ENCODE measurements around the gene FAF1.
A peak's percentile ranks its signal among the peaks of the same experiment; 100 is the strongest.
"Not testable (repeated sequence)": the region's sequence is repeated elsewhere in the genome, so short reads cannot be mapped to it uniquely, and the experiment has no call there.

The FAF1 gene

GRCh38 chr1:50952566-50952965 is 7.5 kb downstream of the FAF1 start:
- DNase-seq = not testable (repeated sequence)

- no peak for DNase-seq
Observed at GRCh38 chr1:50950396-50950795, 9.7 kb downstream of the FAF1 start.

- no peak for DNase-seq
Observed at GRCh38 chr1:50949286-50949982, 10.6 kb downstream of the FAF1 start.

DNA sequence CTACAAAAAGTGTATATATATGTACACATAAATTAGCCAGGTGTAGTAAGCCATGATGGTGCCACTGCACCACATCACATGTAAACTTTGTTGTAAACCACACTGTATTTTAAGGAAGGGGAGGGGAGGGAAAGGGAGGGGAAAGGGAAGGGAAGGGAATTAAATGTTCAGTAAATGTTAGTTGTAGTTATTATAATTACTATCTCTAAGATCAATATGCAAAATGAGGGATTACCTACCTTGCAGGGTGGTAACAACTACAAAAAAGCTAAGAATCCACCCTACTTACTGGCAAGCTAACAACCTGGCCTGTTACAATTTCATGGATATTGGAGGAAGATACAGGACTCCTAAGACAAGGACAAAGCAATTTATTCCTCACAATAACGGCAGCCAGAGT is 17.7 kb downstream of the FAF1 start:
- no peak for DNase-seq

DNA sequence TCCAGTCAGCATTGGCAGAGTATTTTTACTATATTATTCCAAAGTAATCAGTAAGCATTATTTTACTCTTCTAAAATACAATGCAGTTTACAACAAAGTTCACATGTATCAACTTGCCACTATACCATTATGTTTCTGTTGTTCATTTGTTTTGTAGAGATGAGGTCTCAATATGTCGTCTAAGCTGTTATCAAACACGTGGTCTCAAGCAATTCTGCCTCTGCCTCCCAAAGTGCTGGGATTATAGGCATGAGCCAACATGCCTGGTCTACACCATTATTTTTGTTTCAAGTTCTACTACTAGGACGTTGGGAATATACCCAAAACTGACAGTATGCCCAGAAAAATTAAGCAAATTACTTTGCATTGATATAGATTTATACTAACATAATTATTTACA is 19.8 kb downstream of the FAF1 start:
- DNase-seq = no peak

- DNase-seq = no peak
Observed at GRCh38 chr1:50936321-50936720, 23.7 kb downstream of the FAF1 start.

GRCh38 chr1:50935276-50935675 is 24.8 kb downstream of the FAF1 start:
- not testable (repeated sequence) for DNase-seq

GRCh38 chr1:50934838-50935237 is 25.2 kb downstream of the FAF1 start:
- no peak for DNase-seq

- DNase-seq = not testable (repeated sequence)
Observed at GRCh38 chr1:50933770-50934169, 26.3 kb downstream of the FAF1 start.

GRCh38 chr1:50932043-50932442 is 28.0 kb downstream of the FAF1 start:
- not testable (repeated sequence) for DNase-seq

- DNase-seq = peak in 1 of 2 donors; percentile 26
Observed at GRCh38 chr1:50930965-50931737, 28.9 kb downstream of the FAF1 start.

DNA sequence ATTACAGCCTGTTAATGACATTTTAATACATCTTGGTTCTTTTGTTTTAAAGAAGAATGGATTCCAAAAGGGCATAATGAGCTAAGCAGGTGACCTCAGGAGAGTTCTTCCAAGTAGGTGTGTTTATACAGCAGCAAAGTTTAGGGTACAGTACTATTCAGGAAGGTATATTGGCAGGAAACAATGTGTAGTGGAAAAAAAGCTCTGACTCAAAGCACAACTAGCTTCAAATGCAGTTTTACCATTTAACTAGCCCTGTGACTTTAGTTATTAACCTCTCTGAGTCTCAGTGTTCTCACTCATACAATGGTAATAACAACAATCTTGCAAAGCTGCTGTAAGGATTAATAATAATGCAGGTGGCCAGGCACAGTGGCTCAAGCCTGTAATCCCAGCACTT is 29.9 kb downstream of the FAF1 start:
- no peak for DNase-seq

GRCh38 chr1:50929376-50929958 is 30.6 kb downstream of the FAF1 start:
- no peak for DNase-seq

DNA sequence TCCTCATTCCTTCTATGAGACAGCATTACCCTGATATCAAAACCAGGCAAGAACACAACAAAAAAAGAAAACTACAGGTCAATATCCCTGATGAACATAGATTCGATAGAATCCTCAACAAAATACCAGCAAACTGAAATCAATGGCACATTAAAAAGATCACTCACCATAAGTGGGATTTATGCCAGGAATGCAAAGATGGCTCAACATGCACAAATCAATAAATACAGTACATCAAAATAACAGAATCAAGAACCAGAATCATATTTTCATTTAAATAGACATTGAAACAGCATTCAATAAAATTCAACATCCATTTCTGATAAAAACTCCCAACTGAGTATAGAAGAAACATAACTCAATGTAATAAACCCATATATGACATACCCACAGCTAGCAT is 36.5 kb downstream of the FAF1 start:
- DNase-seq = no peak

DNA sequence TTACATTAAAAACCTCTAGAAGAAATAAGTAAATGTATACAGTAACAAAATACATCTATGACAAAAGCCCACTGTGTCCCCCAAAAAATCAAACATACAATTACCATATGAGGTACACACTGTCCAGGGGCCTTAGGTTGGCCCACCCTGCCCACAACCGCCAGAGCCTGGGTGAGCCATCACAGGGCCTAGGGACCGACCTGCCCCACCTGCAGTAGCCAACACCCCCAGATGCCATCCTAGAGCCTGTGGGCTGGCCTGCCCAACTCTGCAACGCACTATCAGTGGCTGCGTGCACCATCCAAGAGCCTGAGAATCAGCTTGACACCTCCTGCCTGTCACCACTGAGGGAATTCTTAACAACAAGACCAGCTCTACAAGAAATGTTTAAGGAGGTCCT is 39.0 kb downstream of the FAF1 start:
- DNase-seq = no peak

- no peak for DNase-seq
Observed at GRCh38 chr1:50920409-50920808, 39.7 kb downstream of the FAF1 start.

GRCh38 chr1:50917138-50918137 is 42.6 kb downstream of the FAF1 start:
- DNase-seq = no peak

GRCh38 chr1:50915621-50916020 is 44.4 kb downstream of the FAF1 start:
- no peak for DNase-seq

- DNase-seq = no peak
Observed at GRCh38 chr1:50913954-50914353, 46.1 kb downstream of the FAF1 start.

GRCh38 chr1:50910356-50910755 is 49.7 kb downstream of the FAF1 start:
- DNase-seq = not testable (repeated sequence)

GRCh38 chr1:50907610-50908009 is 52.5 kb downstream of the FAF1 start:
- not testable (repeated sequence) for DNase-seq

DNA sequence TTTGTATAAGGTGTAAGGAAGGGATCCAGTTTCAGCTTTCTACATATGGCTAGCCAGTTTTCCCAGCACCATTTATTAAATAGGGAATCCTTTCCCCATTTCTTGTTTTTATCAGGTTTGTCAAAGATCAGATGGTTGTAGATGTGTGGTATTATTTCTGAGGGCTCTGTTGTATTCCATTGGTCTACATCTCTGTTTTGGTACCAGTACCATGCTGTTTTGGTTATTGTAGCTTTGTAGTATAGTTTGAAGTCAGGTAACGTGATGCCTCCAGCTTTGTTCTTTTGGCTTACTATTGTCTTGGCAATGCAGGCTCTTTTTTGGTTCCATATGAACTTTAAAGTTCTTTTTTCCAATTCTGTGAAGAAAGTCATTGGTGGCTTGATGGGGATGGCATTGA is 54.0 kb downstream of the FAF1 start:
- DNase-seq = not testable (repeated sequence)

- DNase-seq = no peak
Observed at GRCh38 chr1:50902419-50902818, 57.6 kb downstream of the FAF1 start.

Data from activated CD4-positive, alpha-beta T cell treated with anti-CD3 and anti-CD28 coated beads for 4 hours (primary cell).